ENCODE measurements around the gene STK10.
"Not testable (repeated sequence)": the region's sequence is repeated elsewhere in the genome, so short reads cannot be mapped to it uniquely, and the experiment has no call there.

The STK10 gene

GRCh38 chr5:172035049-172035448 lies 153.0 kb downstream of the STK10 start:
- no peak overlapping the region for H3K4me3 ChIP-seq (ENCODE audit: low read length)

GRCh38 chr5:172031894-172032461 lies 156.0 kb downstream of the STK10 start:
- no peak overlapping the region for H3K4me3 ChIP-seq (ENCODE audit: low read length)
- DNase-seq (ENCODE audit: low read depth) = no peak
- TF ChIP-seq CTCF (conservative IDR thresholded peaks at IDR 0.05; ENCODE audit: low read length) = no peak

More at GRCh38 chr5:172035049-172035448, 153.0 kb downstream of the STK10 start:
- DNase-seq (ENCODE audit: low read depth) = no peak
- TF ChIP-seq CTCF (conservative IDR thresholded peaks at IDR 0.05; ENCODE audit: low read length) = no peak

- no peak for TF ChIP-seq CTCF (conservative IDR thresholded peaks at IDR 0.05; ENCODE audit: low read length)
- DNase-seq (ENCODE audit: low read depth) = no peak
- no peak overlapping the region for H3K4me3 ChIP-seq (ENCODE audit: low read length)
Observed at GRCh38 chr5:172029876-172030275, 158.1 kb downstream of the STK10 start.

GRCh38 chr5:172028167-172028566 lies 159.9 kb downstream of the STK10 start:
- no peak for TF ChIP-seq CTCF (conservative IDR thresholded peaks at IDR 0.05; ENCODE audit: low read length)
- no peak overlapping the region for H3K4me3 ChIP-seq (ENCODE audit: low read length)
- no peak for DNase-seq (ENCODE audit: low read depth)

- not testable (repeated sequence) for DNase-seq (ENCODE audit: low read depth); H3K4me3 ChIP-seq (ENCODE audit: low read length)
Observed at GRCh38 chr5:172020110-172020786, 167.8 kb downstream of the STK10 start.

GRCh38 chr5:172015346-172015745 lies 172.7 kb downstream of the STK10 start:
- DNase-seq (ENCODE audit: low read depth) = no peak
- TF ChIP-seq CTCF (conservative IDR thresholded peaks at IDR 0.05; ENCODE audit: low read length) = no peak
- H3K4me3 ChIP-seq (ENCODE audit: low read length) = no peak overlapping the region

- no peak for DNase-seq (ENCODE audit: low read depth)
Observed at GRCh38 chr5:172010278-172010677, 177.7 kb downstream of the STK10 start.

More at GRCh38 chr5:172010278-172010677, 177.7 kb downstream of the STK10 start:
- no peak overlapping the region for H3K4me3 ChIP-seq (ENCODE audit: low read length)
- no peak; the same call in 1 of the 2 replicates for TF ChIP-seq CTCF (conservative IDR thresholded peaks at IDR 0.05; ENCODE audit: low read length)

All from AG10803 (cell line).